ENCODE results near the gene KEAP1. TPM values are rescaled to one million over a fixed set of nuclear protein-coding genes. Genes with fewer than 3 reads are reported as not detected.

KEAP1 gene
- total and polyA plus RNA-seq, 9 of the 15 experiments (the other 6 are each of a cell fraction or from before 2014, with no cell fraction given): 2.1 to 95.6 (median 64.3) TPM

DNA sequence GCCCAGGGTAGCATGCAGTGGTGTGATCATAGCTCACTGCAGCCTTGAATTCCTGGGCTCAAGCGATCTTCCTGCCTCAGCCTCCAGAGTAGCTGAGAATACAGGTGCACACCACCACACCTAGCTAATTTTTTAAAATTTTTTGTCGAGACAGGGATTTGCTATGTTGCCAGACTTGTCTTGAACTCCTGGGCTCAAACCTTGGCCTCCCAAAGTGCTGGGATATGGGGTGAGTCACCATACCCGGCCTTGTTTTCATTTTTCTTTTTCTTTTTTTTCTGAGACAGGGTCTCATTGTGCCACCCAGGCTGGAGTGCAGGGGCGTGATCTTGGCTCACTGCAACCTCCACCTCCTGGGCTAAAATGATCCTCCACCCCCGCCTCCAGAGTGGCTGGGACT lies 38.7 kb downstream of the KEAP1 start:
- ATAC-seq (no peak), DNase-seq (ENCODE audit: extremely low read depth in 1 of 4, low spot score in 3 of 4) (no peak), FAIRE-seq (no peak)
- no TSS peak for BruUV-seq (replicated peaks)
- 92% methylated on average over 5 of the region's 5 CpGs for WGBS (ENCODE audit: insufficient coverage, low coverage, missing lambda C conversion rate)
- no peak overlapping the region for H2AFZ ChIP-seq (ENCODE audit: low read depth, low read length)
- no peaks in the 10 kb centered on the region for H3K9me3 ChIP-seq (replicated peaks; ENCODE audit: control insufficient read depth, insufficient read depth, low read depth, low read length)
- CTCF ChIA-PET (ENCODE audit: low intra/inter-chr PET ratio): no interaction called here
- no peak overlapping the region for H3K4me3 ChIP-seq
- no peak overlapping the region for H3K4me2 ChIP-seq (ENCODE audit: insufficient read depth, low read length)
- peaks cover 69% of the 10 kb centered on the region; the same call in 2 of the 3 replicates for H3K36me3 ChIP-seq (ENCODE audit: control insufficient read depth, insufficient read depth, low read length)
- no peaks in the 10 kb centered on the region for H3K79me2 ChIP-seq (ENCODE audit: control insufficient read depth, insufficient read depth, low read length)
- peaks cover 10 to 29% of the 10 kb centered on the region in 2 experiments; a peak in 3 of 5 replicates for H3K4me1 ChIP-seq (replicated peaks in 1 of 2; ENCODE audit: control insufficient read depth in 2 of 2, insufficient read depth in 2 of 2, low read length in 2 of 2)
- no peak overlapping the region for H3K27ac ChIP-seq (ENCODE audit: extremely low read depth, low read depth, low read length)
- intact Hi-C loops (cut with micrococcal nuclease) (no loop called here), in situ Hi-C loops (cut with MboI) (no loop called here)
- no peak for TF ChIP-seq SMAD3 (CRISPR knock-in tag; conservative IDR thresholded peaks at IDR 0.05)
- no peak for TF ChIP-seq ZNF586 (CRISPR knock-in tag; conservative IDR thresholded peaks at IDR 0.05)
- TF ChIP-seq LEF1 (IDR thresholded peaks at IDR 0.05): no peak
- TF ChIP-seq, protein P1, sequence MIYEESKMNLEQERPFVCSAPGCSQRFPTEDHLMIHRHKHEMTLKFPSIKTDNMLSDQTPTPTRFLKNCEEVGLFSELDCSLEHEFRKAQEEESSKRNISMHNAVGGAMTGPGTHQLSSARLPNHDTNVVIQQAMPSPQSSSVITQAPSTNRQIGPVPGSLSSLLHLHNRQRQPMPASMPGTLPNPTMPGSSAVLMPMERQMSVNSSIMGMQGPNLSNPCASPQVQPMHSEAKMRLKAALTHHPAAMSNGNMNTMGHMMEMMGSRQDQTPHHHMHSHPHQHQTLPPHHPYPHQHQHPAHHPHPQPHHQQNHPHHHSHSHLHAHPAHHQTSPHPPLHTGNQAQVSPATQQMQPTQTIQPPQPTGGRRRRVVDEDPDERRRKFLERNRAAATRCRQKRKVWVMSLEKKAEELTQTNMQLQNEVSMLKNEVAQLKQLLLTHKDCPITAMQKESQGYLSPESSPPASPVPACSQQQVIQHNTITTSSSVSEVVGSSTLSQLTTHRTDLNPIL (CRISPR knock-in tag; IDR thresholded peaks at IDR 0.05): no peak
- no peak for TF ChIP-seq NCOA4 (IDR thresholded peaks at IDR 0.05; ENCODE audit: partially characterized antibody)
- TF ChIP-seq ZNF785 (CRISPR knock-in tag; IDR thresholded peaks at IDR 0.05): no peak
- no peak for TF ChIP-seq SREBF1 (IDR thresholded peaks at IDR 0.05; ENCODE audit: borderline replicate concordance, low read depth, low read length)
- H3K9ac ChIP-seq (ENCODE audit: insufficient read depth in 1 of 2, low read depth in 2 of 2, low read length in 2 of 2): no peak overlapping the region
- H3K9me1 ChIP-seq (ENCODE audit: control insufficient read depth, insufficient read depth, low read length): peaks cover 5% of the 10 kb centered on the region
- POLR2A ChIA-PET: interaction anchor here (0.5 kb wide), 1 partner anchor 918 kb away, joined by 3 read pairs; no protein-coding TSS in a partner anchor
- no peaks in the 10 kb centered on the region for H3K27me3 ChIP-seq (ENCODE audit: control insufficient read depth in 2 of 2, insufficient read depth in 2 of 2, low read length in 2 of 2)
- peaks cover 10% of the 10 kb centered on the region; the same call in 1 of the 2 replicates for H4K20me1 ChIP-seq (replicated peaks; ENCODE audit: control insufficient read depth, insufficient read depth, low read length)

All from K562 (cell line).